Activated T-cell treated with anti-CD3 and anti-CD28 coated beads for 1 hour (primary cell): ENCODE data around the gene ATXN7L3B.

Experiments used
- DNase-seq: peaks from one replicate; pipeline ENCODE4 v3.0.0-alpha.2; 2020; ENCODE audit warnings: low read depth

ATXN7L3B gene

GRCh38 chr12:74551291-74551690 lies 13.7 kb downstream of the ATXN7L3B start:
- no peak for DNase-seq

GRCh38 chr12:74552201-74552600 lies 14.6 kb downstream of the ATXN7L3B start:
- DNase-seq, result no peak

- DNase-seq, result no peak
Observed at GRCh38 chr12:74559728-74560127, 22.1 kb downstream of the ATXN7L3B start.

- no peak for DNase-seq
Observed at GRCh38 chr12:74563927-74564326, 26.3 kb downstream of the ATXN7L3B start.

GRCh38 chr12:74578486-74578885 lies 40.9 kb downstream of the ATXN7L3B start:
- no peak for DNase-seq

- no peak for DNase-seq
Observed at GRCh38 chr12:74579446-74579845, 41.8 kb downstream of the ATXN7L3B start.

- no peak for DNase-seq
Observed at GRCh38 chr12:74579981-74580380, 42.3 kb downstream of the ATXN7L3B start.

- DNase-seq, result no peak
Observed at GRCh38 chr12:74581439-74581838, 43.8 kb downstream of the ATXN7L3B start.

- DNase-seq, result no peak
Observed at GRCh38 chr12:74584483-74585062, 46.9 kb downstream of the ATXN7L3B start.

GRCh38 chr12:74586251-74586650 lies 48.6 kb downstream of the ATXN7L3B start:
- no peak for DNase-seq
